Measurements from ENCODE around the gene KRTAP12-2. TPM values are rescaled to one million over a fixed set of nuclear protein-coding genes. Genes with fewer than 3 reads are reported as not detected.

The KRTAP12-2 gene
- total and polyA plus RNA-seq, 2 donors from 2014 or later = not detected

GRCh38 chr21:44654576-44655175, 12.1 kb downstream of the KRTAP12-2 start, which contains the start of gene KRTAP12-4:
KRTAP12-4 (minus strand) TSS chr21:44654659; CDS start chr21:44654614, 45 bp downstream.
- Histone ChIP-seq H3K9me3 (ENCODE audit: control insufficient read depth in 2 of 3, insufficient read depth in 1 of 3, low read length in 3 of 3) (peaks cover 0 to 11% (median 4%) of the 10 kb centered on the region in 3 donors), H3K4me1 (ENCODE audit: control insufficient read depth in 2 of 3, insufficient read depth in 2 of 3, low read depth in 1 of 3, low read length in 3 of 3) (no peaks in the 10 kb centered on the region), H3K27me3 (ENCODE audit: control insufficient read depth, insufficient read depth, low read length) (no peaks in the 10 kb centered on the region), H3K9ac (ENCODE audit: low read length in 3 of 3) (no peak within 1 kb of the TSS), H3K36me3 (ENCODE audit: control insufficient read depth in 2 of 3, insufficient read depth in 3 of 3, low read length in 3 of 3) (no peaks in the 10 kb centered on the region), H3K4me3 (ENCODE audit: low read length in 3 of 3) (no peak within 1 kb of the TSS), H3K27ac (ENCODE audit: low read depth in 2 of 2, low read length in 2 of 2) (no peak within 1 kb of the TSS)
- intact Hi-C loops (cut with DNase I) = no loop called here
- DNase-seq = no peak
- TF ChIP-seq, protein P1, sequence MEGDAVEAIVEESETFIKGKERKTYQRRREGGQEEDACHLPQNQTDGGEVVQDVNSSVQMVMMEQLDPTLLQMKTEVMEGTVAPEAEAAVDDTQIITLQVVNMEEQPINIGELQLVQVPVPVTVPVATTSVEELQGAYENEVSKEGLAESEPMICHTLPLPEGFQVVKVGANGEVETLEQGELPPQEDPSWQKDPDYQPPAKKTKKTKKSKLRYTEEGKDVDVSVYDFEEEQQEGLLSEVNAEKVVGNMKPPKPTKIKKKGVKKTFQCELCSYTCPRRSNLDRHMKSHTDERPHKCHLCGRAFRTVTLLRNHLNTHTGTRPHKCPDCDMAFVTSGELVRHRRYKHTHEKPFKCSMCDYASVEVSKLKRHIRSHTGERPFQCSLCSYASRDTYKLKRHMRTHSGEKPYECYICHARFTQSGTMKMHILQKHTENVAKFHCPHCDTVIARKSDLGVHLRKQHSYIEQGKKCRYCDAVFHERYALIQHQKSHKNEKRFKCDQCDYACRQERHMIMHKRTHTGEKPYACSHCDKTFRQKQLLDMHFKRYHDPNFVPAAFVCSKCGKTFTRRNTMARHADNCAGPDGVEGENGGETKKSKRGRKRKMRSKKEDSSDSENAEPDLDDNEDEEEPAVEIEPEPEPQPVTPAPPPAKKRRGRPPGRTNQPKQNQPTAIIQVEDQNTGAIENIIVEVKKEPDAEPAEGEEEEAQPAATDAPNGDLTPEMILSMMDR (IDR thresholded peaks at IDR 0.05; ENCODE audit: borderline replicate concordance, extremely low read depth, insufficient read depth) = no peak
- FAIRE-seq = no peak

- FAIRE-seq (no peak), DNase-seq (peak in 1 of 5 donors; percentile 76)
- intact Hi-C loops (cut with DNase I) = no loop called here
- Histone ChIP-seq H3K27me3 (ENCODE audit: control insufficient read depth, insufficient read depth, low read length) (no peaks in the 10 kb centered on the region), H3K27ac (ENCODE audit: low read depth in 2 of 2, low read length in 2 of 2) (no peak overlapping the region), H3K9me3 (ENCODE audit: control insufficient read depth in 2 of 3, insufficient read depth in 1 of 3, low read length in 3 of 3) (peaks cover 0 to 11% (median 4%) of the 10 kb centered on the region in 3 donors), H3K4me3 (ENCODE audit: low read length in 3 of 3) (no peak overlapping the region), H3K9ac (ENCODE audit: low read length in 3 of 3) (no peak overlapping the region), H3K4me1 (ENCODE audit: control insufficient read depth in 2 of 3, insufficient read depth in 2 of 3, low read depth in 1 of 3, low read length in 3 of 3) (no peaks in the 10 kb centered on the region), H3K36me3 (ENCODE audit: control insufficient read depth in 2 of 3, insufficient read depth in 3 of 3, low read length in 3 of 3) (no peaks in the 10 kb centered on the region)
- TF ChIP-seq, protein P1 (IDR thresholded peaks at IDR 0.05; ENCODE audit: borderline replicate concordance, extremely low read depth, insufficient read depth) = no peak
Observed at GRCh38 chr21:44653656-44654575, 12.8 kb downstream of the KRTAP12-2 start.

GRCh38 chr21:44653123-44653522, 13.6 kb downstream of the KRTAP12-2 start:
- H3K36me3 ChIP-seq (ENCODE audit: control insufficient read depth in 2 of 3, insufficient read depth in 3 of 3, low read length in 3 of 3) = no peaks in the 10 kb centered on the region
- H3K9ac ChIP-seq (ENCODE audit: low read length in 3 of 3) = no peak overlapping the region
- FAIRE-seq = no peak
- H3K27me3 ChIP-seq (ENCODE audit: control insufficient read depth, insufficient read depth, low read length) = no peaks in the 10 kb centered on the region
- TF ChIP-seq, protein P1 (IDR thresholded peaks at IDR 0.05; ENCODE audit: borderline replicate concordance, extremely low read depth, insufficient read depth) = no peak
- no peaks in the 10 kb centered on the region for H3K4me1 ChIP-seq (ENCODE audit: control insufficient read depth in 2 of 3, insufficient read depth in 2 of 3, low read depth in 1 of 3, low read length in 3 of 3)
- peaks cover 0 to 11% (median 4%) of the 10 kb centered on the region in 3 donors for H3K9me3 ChIP-seq (ENCODE audit: control insufficient read depth in 2 of 3, insufficient read depth in 1 of 3, low read length in 3 of 3)
- H3K4me3 ChIP-seq (ENCODE audit: low read length in 3 of 3) = no peak overlapping the region
- H3K27ac ChIP-seq (ENCODE audit: low read depth in 2 of 2, low read length in 2 of 2) = no peak overlapping the region
- no peak for DNase-seq
- intact Hi-C loops (cut with DNase I) = no loop called here
